Measurements from ENCODE around the gene PRR20D.

- TF ChIP-seq CTCF (IDR thresholded peaks at IDR 0.05) (no peak), POLR2A (IDR thresholded peaks at IDR 0.05) (no peak)
These were observed 52.6 kb downstream of the PRR20D start for GRCh38 chr13:57212989-57213388.
